Fibroblast of lung (primary cell): Measurements from ENCODE around the gene ITPKB. TPM values are rescaled to one million over a fixed set of nuclear protein-coding genes. Genes with fewer than 3 reads are reported as not detected.

ENCODE experiments used
- DNase-seq, 2 donors: peaks; one replicate each; pipeline versions ENCODE4 v3.0.0 to v3.0.0-alpha.2; 2010; ENCODE audit warnings: low read depth in 2 of 2
- H2AFZ ChIP-seq: 2 replicates; pipeline ENCODE4 v1.5.1; 2012; ENCODE audit warnings: low read length, control low read depth, inconsistent platforms
- H3K27ac ChIP-seq: 2 replicates; pipeline ENCODE4 v1.5.1; 2011; ENCODE audit warnings: low read length, control low read depth; ENCODE audit not compliant: insufficient read depth
- H3K27me3 ChIP-seq: 2 replicates; pipeline ENCODE4 v1.5.1; 2011; ENCODE audit warnings: mild to moderate bottlenecking, low read length; ENCODE audit not compliant: control insufficient read depth, insufficient read depth
- H3K36me3 ChIP-seq: 2 replicates; pipeline ENCODE4 v1.5.1; 2011; ENCODE audit warnings: low read length; ENCODE audit not compliant: control insufficient read depth, insufficient read depth
- H3K4me1 ChIP-seq: 2 replicates; pipeline ENCODE4 v1.5.1; 2011; ENCODE audit warnings: low read length; ENCODE audit not compliant: control insufficient read depth, insufficient read depth; ENCODE audit errors: extremely low read depth
- H3K4me2 ChIP-seq: 2 replicates; pipeline ENCODE4 v1.5.1; 2011; ENCODE audit warnings: low read length, control low read depth; ENCODE audit not compliant: insufficient read depth; ENCODE audit errors: extremely low read depth
- H3K4me3 ChIP-seq, 4 experiments: fragments of 200-600 bp in 1 of 4; sonication (generic) in 1 of 4; replicated peaks in 1 of 4; 2 replicates each; pipeline ENCODE4 v1.5.1; 2011 to 2016; ENCODE audit warnings: low read length in 4 of 4, low read depth in 3 of 4, mild to moderate bottlenecking in 3 of 4, control low read depth in 2 of 4, inconsistent platforms in 1 of 4, mixed read lengths in 1 of 4; ENCODE audit not compliant: insufficient read depth in 1 of 4; ENCODE audit errors: control extremely low read depth in 1 of 4
- H3K79me2 ChIP-seq: 2 replicates; pipeline ENCODE4 v1.5.1; 2012; ENCODE audit warnings: mild to moderate bottlenecking, low read length, inconsistent platforms; ENCODE audit not compliant: control insufficient read depth, insufficient read depth
- H3K9ac ChIP-seq: 2 replicates; pipeline ENCODE4 v1.5.1; 2011; ENCODE audit warnings: mild to moderate bottlenecking, low read length, control low read depth; ENCODE audit not compliant: insufficient read depth
- H3K9me3 ChIP-seq: 2 replicates; pipeline ENCODE4 v1.5.1; 2012; ENCODE audit warnings: low read depth, low read length; ENCODE audit not compliant: control insufficient read depth, insufficient read depth
- H4K20me1 ChIP-seq: 2 replicates; pipeline ENCODE4 v1.5.1; 2011; ENCODE audit warnings: low read length; ENCODE audit not compliant: control insufficient read depth, insufficient read depth; ENCODE audit errors: extremely low read depth
- CTCF ChIP-seq, 2 donors: IDR thresholded peaks in 1 of 2; conservative IDR thresholded peaks in 1 of 2; 1 replicate in 1 of 2; 2 replicates in 1 of 2; pipeline ENCODE4 v1.5.1; 2011 to 2012; ENCODE audit warnings: low read length in 2 of 2, control low read depth in 1 of 2, inconsistent platforms in 1 of 2, low read depth in 1 of 2, mild to moderate bottlenecking in 1 of 2
- EZH2 ChIP-seq: IDR thresholded peaks from 2 replicates; pipeline ENCODE4 v1.5.1; 2012; ENCODE audit warnings: low read length, control low read depth, mild to moderate bottlenecking; ENCODE audit errors: missing control alignments
- polyA plus RNA-seq, 2 donors: library from polyadenylated mRNA; depleted of rRNA in 1 of 2; stranded (reverse) in 1 of 2; unstranded in 1 of 2; fragments of >200 nt; gene quantifications; 2 replicates each; pipeline ENCODE4 v1.2.1, GENCODE V29; 2011 to 2012; ENCODE audit warnings: missing spikeins in 1 of 2
- total RNA-seq: library from RNA; depleted of rRNA; stranded (reverse); fragments of >200 nt; gene quantifications from 2 replicates; pipeline ENCODE4 v1.2.1, GENCODE V29; 2014

ITPKB gene
- total and polyA plus RNA-seq, 2 donors (not counting 1 experiment from before 2014, with no cell fraction given), result 10.2 to 32.4 TPM

- H3K79me2 ChIP-seq, result no peaks in the 10 kb centered on the region
- H3K9ac ChIP-seq, result no peak overlapping the region
- no peaks in the 10 kb centered on the region for H3K4me1 ChIP-seq
- H3K36me3 ChIP-seq, result no peaks in the 10 kb centered on the region
- H3K27ac ChIP-seq, result no peak overlapping the region
- DNase-seq, result no peak
- no peak overlapping the region for H3K4me2 ChIP-seq
- H3K27me3 ChIP-seq, result no peaks in the 10 kb centered on the region
- no peaks in the 10 kb centered on the region for H3K9me3 ChIP-seq
- no peak overlapping the region for H2AFZ ChIP-seq
- H3K4me3 ChIP-seq, result no peak overlapping the region
- no peak for TF ChIP-seq EZH2
- no peak for TF ChIP-seq CTCF (conservative IDR thresholded peaks at IDR 0.05 in 1 of 2, IDR thresholded peaks at IDR 0.05 in 1 of 2; ENCODE audit: low read depth in 1 of 2, low read length in 2 of 2)
- no peaks in the 10 kb centered on the region for H4K20me1 ChIP-seq
Measured at GRCh38 chr1:226582966-226583365, 156.1 kb downstream of the ITPKB start.

Other genes with a start within 250 kb of the ITPKB start
- under 0.01 TPM in 1 of 2 replicates, not detected in the other for gene STUM, start 190.5 kb downstream of the ITPKB start, total RNA-seq
- 0.01 and 0.02 TPM in 2 replicates for gene STUM, start 190.5 kb downstream of the ITPKB start, polyA plus RNA-seq
- gene PSEN2, start 131.3 kb upstream of the ITPKB start, total RNA-seq, result 22.9 and 41.8 TPM in 2 replicates
- 19.5 and 22.1 TPM in 2 replicates for gene PSEN2, start 131.3 kb upstream of the ITPKB start, polyA plus RNA-seq
- 19.3 and 19.7 TPM in 2 replicates for gene COQ8A, start 201.0 kb upstream of the ITPKB start, total RNA-seq
- 3.8 and 4.5 TPM in 2 replicates for gene COQ8A, start 201.0 kb upstream of the ITPKB start, polyA plus RNA-seq